NCI-H774 (cell line): ENCODE data around the gene IFNAR1.

Source experiments
- DNase-seq: peaks from one replicate; lab custom pipeline; 2025; lab: John Stamatoyannopoulos, UW

The IFNAR1 gene

DNA sequence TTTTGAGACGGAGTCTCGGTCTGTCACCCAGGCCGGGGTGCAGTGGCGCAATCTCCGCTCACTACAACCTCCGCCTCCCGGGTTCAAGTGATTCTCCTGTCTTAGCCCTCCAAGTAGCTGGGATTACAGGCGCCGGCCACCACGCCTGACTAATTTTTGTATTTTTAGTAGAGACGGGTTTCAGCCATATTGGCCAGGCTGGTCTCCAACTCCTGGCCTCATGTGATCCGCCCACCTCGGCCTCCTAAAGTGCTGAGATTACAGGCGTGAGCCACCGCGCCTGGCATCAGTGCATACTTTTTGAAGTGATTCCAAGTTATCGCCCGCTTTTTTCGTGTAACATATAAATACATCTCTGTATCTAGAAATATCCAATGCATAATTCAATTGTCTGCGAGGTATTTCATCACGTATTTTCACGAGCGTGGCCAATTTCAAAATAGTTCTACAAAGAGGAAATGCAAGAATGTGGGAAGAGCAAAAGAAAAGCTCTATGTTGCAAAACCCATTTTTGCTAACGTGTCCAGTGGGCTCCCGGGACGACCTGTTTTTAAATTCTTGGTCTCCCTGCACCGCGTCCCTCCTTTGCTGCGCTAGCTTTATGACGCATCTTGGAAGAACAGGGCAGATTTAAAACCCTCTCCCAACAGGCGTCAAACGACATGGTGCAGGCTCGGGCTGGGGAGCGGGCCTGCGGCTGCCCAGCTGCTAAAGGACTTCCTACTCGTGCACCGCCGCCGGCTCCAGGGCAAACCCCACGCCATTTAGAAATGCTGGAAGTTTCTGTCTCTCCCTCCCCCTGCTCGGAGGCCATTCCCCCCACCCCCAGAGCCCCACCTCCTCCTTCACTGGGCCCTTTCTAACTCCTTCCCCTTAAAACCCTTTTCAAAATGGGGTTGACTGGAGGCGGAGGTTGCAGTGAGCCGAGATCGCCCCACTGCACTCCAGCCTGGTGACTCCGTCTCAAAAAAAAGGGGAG is 77.5 kb downstream of the IFNAR1 start:
- DNase-seq, result no peak

DNA sequence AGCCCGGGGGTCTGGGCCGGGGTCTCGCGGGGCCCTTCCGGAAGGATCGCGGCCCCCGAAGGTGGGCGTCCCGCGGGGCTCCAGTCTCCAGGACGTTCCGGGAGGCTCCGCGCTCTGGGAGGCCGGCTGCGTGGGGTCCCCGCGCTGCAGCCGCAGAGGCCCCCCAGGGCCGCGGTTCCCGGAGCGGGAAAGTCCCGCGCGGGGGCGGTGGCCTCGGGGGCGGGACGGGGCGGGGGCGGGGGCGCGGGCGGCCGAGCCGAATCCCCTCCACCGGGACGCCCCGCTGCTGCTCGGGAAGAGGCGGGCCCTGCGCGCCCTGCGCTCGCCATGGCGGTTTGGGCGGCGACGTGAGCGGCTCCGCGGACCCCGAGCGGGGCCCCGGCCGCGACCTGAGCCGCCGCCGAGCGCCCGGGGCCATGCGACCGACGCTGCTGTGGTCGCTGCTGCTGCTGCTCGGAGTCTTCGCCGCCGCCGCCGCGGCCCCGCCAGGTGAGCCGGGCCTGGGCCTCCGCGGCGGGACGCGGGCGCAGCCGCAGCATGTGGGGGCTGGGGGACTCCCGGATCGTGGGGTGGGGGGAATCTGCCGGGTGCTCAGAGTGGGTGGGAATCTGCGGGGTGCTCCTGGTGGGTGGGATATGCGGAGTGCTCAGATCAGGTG is 78.5 kb downstream of the IFNAR1 start, which contains the start of gene IFNGR2:
Gene IFNGR2 (plus strand): TSS at position 286 of the 658 bp plus-strand sequence. CDS start 131 bp downstream, at position 417.
- no peak for DNase-seq

DNA sequence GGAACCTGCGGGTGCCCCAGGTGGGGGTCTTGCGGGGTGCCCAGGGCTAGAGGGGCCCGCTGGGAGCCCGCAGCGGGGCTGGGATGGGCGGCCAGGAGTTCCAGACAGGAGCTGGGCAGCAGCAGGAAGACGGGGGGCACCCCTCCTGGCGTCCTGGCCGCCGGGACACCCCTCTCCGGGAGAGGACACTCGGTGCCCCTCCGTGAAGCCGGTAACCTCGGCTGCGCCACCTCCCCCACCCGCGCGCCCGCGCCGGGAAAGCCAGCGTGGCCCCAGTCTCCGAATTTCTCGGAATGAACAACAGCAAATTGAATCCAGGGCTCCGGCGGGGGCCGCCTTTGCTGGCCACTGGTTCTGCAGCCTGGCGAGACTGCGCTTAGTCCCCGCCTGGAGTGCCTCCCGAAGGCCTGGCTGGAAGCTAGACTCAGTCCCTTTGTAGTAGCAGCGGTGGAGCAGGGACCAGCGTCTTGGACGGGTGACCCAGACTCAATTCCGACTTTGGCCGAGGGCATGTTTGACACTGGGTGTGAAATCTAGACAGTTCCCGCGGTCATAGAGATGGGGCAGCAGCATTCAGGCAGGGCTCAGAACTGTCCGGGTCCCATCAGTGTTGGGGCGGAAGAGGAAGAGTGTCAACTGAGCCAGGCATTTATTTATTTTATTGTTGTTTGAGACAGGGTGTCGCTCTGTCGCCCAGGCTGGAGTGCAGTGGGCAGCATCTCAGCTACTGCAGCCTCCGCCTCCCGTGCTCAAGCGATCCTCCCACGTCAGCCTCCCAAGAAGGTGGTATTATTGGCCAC is 79.2 kb downstream of the IFNAR1 start:
- DNase-seq, result no peak

DNA sequence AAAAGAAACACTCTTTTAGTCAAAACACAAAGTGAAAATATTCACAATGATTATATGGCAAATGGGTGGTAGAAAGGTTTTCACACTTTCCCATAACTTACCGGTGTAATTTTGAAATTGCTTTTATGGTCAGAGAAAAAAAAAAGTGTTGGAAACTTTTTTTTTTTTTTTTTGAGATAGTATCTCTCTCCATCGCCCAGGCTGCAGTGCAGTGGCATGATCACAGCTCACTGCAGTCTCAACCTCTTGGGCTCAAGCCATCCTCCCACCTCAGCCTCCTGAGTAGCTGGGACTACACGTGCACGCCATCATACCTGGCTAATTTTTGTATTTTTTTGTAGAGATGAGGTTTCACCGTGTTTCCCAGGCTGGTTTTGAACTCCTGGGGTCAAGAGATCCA is 81.7 kb downstream of the IFNAR1 start:
- DNase-seq, result no peak
